Medulla oblongata (tissue), 1 donor: ENCODE data around the gene ABLIM3.
A peak's percentile ranks its signal among the peaks of the same experiment; 100 is the strongest.

ENCODE experiments used
- DNase-seq: peaks from one replicate; pipeline ENCODE4 v3.0.0-alpha.2; 2015; ENCODE audit errors: extremely low spot score

ABLIM3 gene

GRCh38 chr5:149141224-149141956, at the start of gene ABLIM3:
TSS of gene ABLIM3 (plus strand) at chr5:149141493. CDS start at chr5:149142096, 603 bp downstream.
- DNase-seq = peak; percentile 74

- no peak for DNase-seq
These were observed 47.7 kb upstream of the ABLIM3 start for GRCh38 chr5:149093625-149094024.

GRCh38 chr5:149094996-149095395, 46.3 kb upstream of the ABLIM3 start:
- no peak for DNase-seq

GRCh38 chr5:149099920-149100319, 41.4 kb upstream of the ABLIM3 start:
- no peak for DNase-seq

GRCh38 chr5:149100331-149100730, 41.0 kb upstream of the ABLIM3 start:
- DNase-seq = no peak

DNA sequence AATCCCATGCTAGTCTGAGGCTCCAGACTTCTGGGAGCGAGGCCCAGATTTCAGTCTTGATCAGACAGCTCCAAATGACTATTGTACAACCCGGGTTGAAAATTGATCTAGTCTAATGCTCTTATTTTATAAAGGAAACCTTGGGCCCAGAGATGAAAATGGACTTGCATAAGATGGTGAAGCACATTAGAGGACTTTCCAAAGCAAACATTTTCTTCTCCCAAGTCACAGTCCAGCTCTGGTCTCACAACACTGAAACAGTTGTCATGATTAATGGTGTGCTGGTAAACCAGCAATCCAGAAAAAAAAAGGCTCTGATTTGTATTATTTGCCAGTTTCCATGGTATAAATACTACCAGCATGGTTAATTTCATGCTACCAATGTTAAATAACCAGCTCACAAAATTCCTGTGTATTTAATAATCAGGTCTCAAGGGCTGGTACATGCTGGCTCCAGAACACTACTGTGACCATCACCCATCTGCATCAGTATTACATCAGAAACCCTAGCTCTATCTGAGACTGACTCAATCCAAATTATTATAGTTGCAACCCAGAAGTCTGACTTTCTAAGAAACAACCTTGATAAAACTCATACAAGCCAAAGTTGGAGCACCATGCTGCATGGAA, 32.5 kb upstream of the ABLIM3 start:
- no peak for DNase-seq

DNA sequence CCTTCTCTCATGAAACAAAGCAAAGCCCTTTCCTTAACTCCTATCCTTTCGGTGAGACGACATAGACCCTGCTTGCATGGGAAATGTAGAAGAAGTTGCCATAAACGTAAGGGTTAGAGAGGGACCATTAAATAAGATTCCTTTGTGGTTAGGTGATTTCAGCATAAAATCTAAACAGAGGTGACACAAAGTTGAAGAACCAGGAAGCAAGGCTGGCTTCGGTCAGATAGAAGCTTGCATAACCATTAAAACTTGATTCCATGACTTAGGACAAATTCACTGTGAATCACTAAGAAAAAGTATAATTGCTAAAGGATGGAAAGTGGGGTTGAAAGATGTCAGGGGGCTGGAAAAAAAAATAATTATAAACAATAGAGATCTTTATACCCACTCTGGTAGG, 30.9 kb upstream of the ABLIM3 start:
- DNase-seq = no peak

DNA sequence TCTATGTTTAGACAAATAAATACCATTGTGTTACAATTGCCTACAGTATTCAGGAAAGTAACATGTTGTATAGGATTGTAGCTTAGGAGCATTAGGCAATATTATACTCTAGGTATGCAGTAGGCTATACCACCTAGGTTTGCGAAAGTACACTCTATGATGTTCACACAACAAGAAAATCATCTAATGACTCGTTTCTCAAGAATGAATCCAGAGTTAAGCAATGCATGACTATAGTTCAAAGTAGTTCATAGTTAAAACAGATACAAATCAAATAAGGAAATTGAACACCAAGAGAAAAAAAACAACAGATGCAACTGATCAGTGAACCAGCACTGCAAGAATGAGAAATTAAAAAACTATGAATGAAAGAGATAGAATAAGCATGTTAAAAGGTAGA, 27.6 kb upstream of the ABLIM3 start:
- no peak for DNase-seq

- peak; percentile 94 for DNase-seq
These were observed 26.6 kb upstream of the ABLIM3 start for GRCh38 chr5:149114403-149115312.

- no peak for DNase-seq
These were observed 23.3 kb upstream of the ABLIM3 start for GRCh38 chr5:149117970-149118369.

DNA sequence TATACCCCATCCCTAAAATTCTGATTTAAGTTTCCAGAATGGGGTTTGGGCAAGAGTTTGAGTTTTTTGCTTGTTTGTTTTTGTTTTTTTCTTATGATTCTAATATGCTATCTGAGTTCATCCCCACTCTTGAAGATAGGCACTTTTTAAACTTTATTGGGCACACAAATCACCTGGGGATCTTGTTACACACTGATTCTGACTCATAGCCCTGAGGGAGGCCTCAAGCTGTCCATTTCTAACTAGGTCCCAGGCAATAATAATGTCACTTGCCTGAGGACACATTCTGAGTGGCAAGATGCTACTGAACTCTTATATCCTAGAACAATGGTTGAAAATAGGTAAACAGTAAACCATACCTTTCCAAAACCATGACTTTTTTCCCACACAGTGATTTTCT, 22.8 kb upstream of the ABLIM3 start:
- no peak for DNase-seq

- no peak for DNase-seq
These were observed 20.1 kb upstream of the ABLIM3 start for GRCh38 chr5:149121145-149121544.

- no peak for DNase-seq
These were observed 18.1 kb upstream of the ABLIM3 start for GRCh38 chr5:149123211-149123610.

DNA sequence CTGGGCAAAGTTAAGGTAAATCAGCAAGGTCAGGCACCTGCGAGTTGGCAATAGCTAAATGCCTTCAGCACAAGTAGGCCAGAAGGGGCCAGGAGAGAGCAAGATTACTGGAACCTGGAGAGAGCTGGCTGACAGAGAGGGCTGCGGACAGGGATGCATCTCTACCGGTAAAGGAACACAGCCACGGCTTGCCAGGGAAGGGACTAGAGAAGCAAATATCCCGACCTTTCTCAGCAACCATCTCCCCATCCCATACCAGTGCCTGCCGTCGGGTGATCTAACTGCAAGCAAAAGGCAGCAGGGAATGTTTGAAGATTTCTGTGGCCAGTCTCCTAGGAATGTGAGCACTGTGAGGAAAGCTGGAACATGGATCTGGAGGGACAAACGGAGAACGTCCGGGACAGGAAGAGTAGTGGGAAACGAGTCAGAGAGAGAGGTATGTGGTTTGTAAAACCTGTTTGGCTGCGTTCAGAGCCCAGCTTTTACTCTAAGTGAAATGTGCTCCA, 15.9 kb upstream of the ABLIM3 start:
- no peak for DNase-seq

- no peak for DNase-seq
These were observed 14.4 kb upstream of the ABLIM3 start for GRCh38 chr5:149126906-149127305.

GRCh38 chr5:149127394-149127955, 13.8 kb upstream of the ABLIM3 start:
- DNase-seq = no peak

DNA sequence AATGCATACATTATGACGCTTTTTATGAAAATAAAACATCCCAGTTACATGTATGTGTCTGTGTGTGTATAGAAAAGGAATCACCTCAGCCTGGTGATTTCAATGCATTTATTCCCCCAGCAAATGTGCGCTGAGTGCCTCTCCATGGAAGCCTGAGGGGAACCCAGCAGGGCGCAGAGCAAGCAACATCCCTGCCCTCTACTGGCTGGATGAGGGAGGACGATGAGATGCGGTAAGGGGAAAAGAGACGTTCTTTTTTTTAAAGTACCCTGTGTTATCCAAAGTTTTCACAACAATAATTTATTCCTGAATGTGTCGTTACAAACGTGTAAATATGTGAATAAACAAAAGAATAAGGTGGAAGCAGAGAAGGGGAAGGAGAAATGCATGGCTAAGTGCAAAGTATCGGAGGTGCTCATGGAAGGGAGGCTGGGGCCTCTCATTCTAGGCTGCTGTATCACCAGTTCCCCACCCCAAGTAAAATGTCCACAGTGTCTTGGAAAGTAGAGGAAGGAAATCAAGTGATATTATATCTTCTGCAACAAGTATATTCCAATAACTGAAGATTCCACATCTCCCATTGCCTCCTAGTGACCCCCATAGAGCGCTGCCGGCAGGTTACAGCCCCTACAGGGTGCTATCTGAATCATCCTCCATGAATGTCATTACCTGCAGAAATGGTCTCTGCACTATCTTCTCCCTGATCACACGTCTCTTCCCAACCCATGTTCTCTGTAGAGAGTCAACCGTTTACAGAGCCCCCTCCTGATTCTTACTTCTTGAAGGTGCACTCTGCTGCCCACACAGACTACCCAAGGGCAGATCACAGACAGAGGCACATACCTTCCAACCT, 13.0 kb upstream of the ABLIM3 start:
- DNase-seq = peak; percentile 33

DNA sequence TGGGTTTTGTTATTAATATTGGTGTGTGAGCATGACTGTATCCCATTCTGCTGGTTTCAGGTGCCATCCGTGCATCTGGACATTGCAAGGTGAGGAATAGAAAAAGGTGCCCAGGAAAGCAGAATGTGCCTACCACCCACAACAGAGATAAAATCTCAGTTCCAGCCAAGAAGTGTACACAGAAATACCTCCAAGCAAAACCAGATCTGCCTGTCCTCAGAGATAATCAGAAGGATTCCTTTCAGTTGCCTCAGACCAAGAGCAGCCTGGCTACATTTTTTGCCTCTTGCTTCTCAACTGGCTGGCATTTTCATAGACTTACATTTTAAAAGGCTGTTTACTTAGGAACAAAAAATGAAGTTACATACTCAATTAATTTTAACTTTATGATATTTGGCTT, 12.1 kb upstream of the ABLIM3 start:
- no peak for DNase-seq

DNA sequence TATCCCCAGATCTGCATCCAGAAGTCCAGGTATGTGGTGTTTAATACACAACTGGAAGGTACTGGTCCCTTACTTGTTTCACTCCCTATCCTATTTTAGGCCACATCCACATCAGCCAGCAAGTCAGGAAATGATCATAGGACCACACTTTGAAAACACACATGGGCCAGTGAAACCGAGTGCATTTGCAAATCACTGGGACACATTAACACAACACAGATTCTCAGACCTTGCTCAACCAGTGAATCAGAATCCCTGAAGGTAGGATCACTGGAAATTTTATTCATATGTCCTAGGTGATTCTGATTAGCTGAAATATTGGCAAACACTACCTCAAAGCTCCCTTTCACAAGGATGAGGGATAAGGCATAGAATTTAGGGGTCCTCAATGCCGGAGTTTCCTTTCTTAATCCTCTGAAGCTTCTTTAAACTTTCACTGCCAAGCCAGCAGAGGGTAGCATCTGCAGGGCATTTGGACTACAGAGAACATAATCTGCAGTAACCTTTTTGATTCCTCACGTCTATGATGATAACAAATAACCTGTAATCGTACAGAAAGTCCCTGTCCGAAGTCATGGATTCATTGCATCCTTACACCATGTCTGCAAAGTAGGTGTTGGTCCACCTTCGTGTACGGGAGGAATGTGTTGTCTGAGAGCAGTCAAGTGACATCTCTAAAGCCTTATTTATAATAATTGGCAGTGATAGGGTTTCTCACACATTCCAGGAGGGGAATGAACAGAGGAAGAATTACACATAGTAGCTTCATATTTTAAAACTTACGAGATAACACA, 11.0 kb upstream of the ABLIM3 start:
- no peak for DNase-seq

- DNase-seq = no peak
These were observed 8.8 kb upstream of the ABLIM3 start for GRCh38 chr5:149132474-149132873.
